ENCODE results near the gene ANP32A.

GRCh38 chr15:68816795-68817303 is 3.8 kb downstream of the ANP32A start:
- no peak for TF ChIP-seq EZH2phosphoT487 (IDR thresholded peaks at IDR 0.05; ENCODE audit: borderline replicate concordance)
- no peak for TF ChIP-seq CTCF (IDR thresholded peaks at IDR 0.05 in 2 of 3, conservative IDR thresholded peaks at IDR 0.05 in 1 of 3; ENCODE audit: borderline replicate concordance in 1 of 3, insufficient read depth in 1 of 3, low read depth in 2 of 3, low read length in 2 of 3)
- no peak for TF ChIP-seq YY1 (IDR thresholded peaks at IDR 0.05; ENCODE audit: extremely low read depth, insufficient replicate concordance, low read depth, low read length)
- no peak for TF ChIP-seq REST (IDR thresholded peaks at IDR 0.05; ENCODE audit: low read depth)
- TF ChIP-seq POLR2AphosphoS5 (IDR thresholded peaks at IDR 0.05; ENCODE audit: low read depth, low read length) = no peak
- no peak for TF ChIP-seq ZFX (IDR thresholded peaks at IDR 0.05)
- TF ChIP-seq EZH2 (IDR thresholded peaks at IDR 0.05) = no peak
- no peak for TF ChIP-seq RAD21 (IDR thresholded peaks at IDR 0.05; ENCODE audit: low read depth)
- peak; percentile 4; the same call in 1 of the 2 replicates for TF ChIP-seq MAX (IDR thresholded peaks at IDR 0.05)
- no peak for TF ChIP-seq JUND (IDR thresholded peaks at IDR 0.05)
